Right atrium auricular region (tissue), 2 donors: ENCODE data around the gene GMDS. TPM values are rescaled to one million over a fixed set of nuclear protein-coding genes. Genes with fewer than 3 reads are reported as not detected.

Source experiments
- DNase-seq: peaks from one replicate; pipeline ENCODE4 v3.0.0-alpha.2; 2019; ENCODE audit warnings: low spot score
- H3K27ac ChIP-seq, 2 donors: fragments of 200-600 bp; sonication (generic); 1 replicate in 1 of 2; 2 replicates in 1 of 2; pipeline ENCODE4 v1.5.1; 2016 to 2019
- H3K27me3 ChIP-seq, 2 donors: fragments of 200-600 bp; sonication (generic); one replicate each; pipeline versions ENCODE4 v1.5.1 to v1.6.0; 2017 to 2019
- H3K36me3 ChIP-seq: fragments of 200-600 bp; sonication (generic); one replicate; pipeline ENCODE4 v1.5.1; 2016
- H3K4me1 ChIP-seq, 2 donors: fragments of 200-600 bp; sonication (generic); one replicate each; pipeline versions ENCODE4 v1.5.1 to v1.6.0; 2017 to 2019
- H3K4me3 ChIP-seq, 2 donors: fragments of 200-600 bp; sonication (generic); 1 replicate in 1 of 2; 2 replicates in 1 of 2; pipeline ENCODE4 v1.5.1; 2017 to 2019; ENCODE audit warnings: mild to moderate bottlenecking in 1 of 2, moderate library complexity in 1 of 2
- H3K9me3 ChIP-seq, 2 donors: fragments of 200-600 bp; sonication (generic); one replicate each; pipeline ENCODE4 v1.5.1; 2019
- total RNA-seq, 2 donors: library from RNA; depleted of rRNA; stranded (reverse); fragments of >200 nt; gene quantifications; one replicate each; pipeline ENCODE4 v1.1.0, GENCODE V29; 2016
- TF ChIP-seq, protein P1 (sequence below), 2 donors: fragments of 200-600 bp; sonication (generic); IDR thresholded peaks; one replicate each; pipeline ENCODE4 v1.5.1; 2019; ENCODE audit warnings: antibody characterized with exemption in 2 of 2

Gene GMDS
- total RNA-seq, 2 donors from 2014 or later: 11.1 to 11.8 TPM

DNA sequence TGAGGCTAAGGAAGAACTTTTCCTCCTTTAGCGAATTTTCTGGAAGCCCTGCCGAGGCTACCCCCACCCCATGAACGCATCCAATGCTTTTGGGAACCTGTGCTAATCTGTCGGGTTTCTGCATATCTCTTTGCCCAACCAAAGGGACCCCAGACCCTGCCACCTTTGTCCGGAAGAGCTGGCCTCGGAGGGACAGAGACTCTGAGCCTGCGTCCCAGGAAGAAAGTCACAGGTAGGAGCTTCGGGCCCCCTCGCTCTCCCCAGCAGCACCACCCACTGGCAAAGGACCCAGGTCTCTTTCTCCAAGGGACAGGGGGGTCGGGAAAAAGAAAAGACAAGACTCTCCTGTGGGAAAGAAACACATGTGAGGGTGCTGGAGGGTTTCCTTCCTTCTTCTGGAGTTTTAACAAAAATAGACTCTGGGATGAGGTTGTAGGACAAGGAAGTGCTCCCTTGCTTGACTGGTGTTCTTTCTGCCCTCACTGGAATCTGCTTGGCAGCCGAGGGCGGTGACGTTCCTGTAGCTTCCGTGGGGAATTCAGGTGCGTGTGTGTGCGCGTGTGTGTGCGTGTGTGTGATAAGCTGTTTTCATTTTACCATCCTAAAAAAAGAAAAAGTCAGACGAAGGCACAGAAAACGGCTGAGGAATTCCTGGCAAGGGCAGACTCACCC lies 652.0 kb downstream of the GMDS start:
- H3K27me3 ChIP-seq: no peaks in the 10 kb centered on the region
- no peaks in the 10 kb centered on the region for H3K36me3 ChIP-seq
- H3K4me3 ChIP-seq: no peak overlapping the region
- H3K4me1 ChIP-seq: peaks cover 0 to 8% of the 10 kb centered on the region in 2 donors
- no peaks in the 10 kb centered on the region for H3K9me3 ChIP-seq
- DNase-seq: no peak
- no peak overlapping the region for H3K27ac ChIP-seq
- TF ChIP-seq, protein P1, sequence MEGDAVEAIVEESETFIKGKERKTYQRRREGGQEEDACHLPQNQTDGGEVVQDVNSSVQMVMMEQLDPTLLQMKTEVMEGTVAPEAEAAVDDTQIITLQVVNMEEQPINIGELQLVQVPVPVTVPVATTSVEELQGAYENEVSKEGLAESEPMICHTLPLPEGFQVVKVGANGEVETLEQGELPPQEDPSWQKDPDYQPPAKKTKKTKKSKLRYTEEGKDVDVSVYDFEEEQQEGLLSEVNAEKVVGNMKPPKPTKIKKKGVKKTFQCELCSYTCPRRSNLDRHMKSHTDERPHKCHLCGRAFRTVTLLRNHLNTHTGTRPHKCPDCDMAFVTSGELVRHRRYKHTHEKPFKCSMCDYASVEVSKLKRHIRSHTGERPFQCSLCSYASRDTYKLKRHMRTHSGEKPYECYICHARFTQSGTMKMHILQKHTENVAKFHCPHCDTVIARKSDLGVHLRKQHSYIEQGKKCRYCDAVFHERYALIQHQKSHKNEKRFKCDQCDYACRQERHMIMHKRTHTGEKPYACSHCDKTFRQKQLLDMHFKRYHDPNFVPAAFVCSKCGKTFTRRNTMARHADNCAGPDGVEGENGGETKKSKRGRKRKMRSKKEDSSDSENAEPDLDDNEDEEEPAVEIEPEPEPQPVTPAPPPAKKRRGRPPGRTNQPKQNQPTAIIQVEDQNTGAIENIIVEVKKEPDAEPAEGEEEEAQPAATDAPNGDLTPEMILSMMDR (IDR thresholded peaks at IDR 0.05): no peak

DNA sequence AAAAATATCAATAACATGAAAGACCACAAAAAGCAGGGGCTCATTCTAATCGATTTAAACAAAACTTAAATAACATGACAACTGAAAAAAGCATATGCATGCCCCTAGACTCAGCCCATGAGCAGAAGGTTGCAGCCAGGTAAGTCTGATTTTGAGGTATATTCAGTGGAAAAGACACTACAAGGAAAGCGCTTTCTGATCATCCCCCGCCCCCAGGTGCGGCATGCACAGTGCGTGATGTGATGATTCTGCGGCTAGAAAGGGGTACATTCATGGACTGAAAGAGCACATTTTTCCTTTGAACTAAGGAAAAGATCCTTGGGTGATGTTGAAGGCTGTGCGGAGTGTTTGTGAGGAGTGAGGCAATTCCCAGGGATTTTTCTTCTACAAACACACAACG lies 652.6 kb downstream of the GMDS start:
- Histone ChIP-seq H3K9me3 (no peaks in the 10 kb centered on the region), H3K27ac (no peak overlapping the region), H3K4me3 (no peak overlapping the region), H3K36me3 (no peaks in the 10 kb centered on the region), H3K27me3 (no peaks in the 10 kb centered on the region), H3K4me1 (peaks cover 0 to 8% of the 10 kb centered on the region in 2 donors)
- TF ChIP-seq, protein P1 (IDR thresholded peaks at IDR 0.05): no peak
- DNase-seq: no peak

DNA sequence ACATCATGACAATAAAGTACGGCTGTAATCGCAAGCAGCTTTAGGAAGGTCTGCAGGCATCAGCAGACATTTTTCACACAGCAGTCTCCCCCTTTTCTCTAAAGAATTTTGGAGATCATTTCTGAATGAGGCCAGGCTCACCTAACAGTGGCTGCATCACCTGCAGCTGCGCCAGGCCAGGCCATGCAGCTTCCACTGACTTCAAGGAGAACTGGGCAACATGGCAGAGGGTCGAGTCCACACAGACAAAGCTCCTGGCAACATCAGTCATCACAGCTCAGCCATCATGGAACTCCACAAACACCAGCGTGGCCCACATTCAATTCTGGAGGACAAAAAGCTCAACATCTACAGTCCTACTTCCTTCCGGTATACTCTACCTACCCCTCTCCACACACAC lies 653.5 kb downstream of the GMDS start:
- no peak overlapping the region for H3K27ac ChIP-seq
- no peaks in the 10 kb centered on the region for H3K27me3 ChIP-seq
- H3K9me3 ChIP-seq: no peaks in the 10 kb centered on the region
- H3K4me3 ChIP-seq: no peak overlapping the region
- TF ChIP-seq, protein P1 (IDR thresholded peaks at IDR 0.05): no peak
- no peak for DNase-seq
- H3K36me3 ChIP-seq: no peaks in the 10 kb centered on the region
- peaks cover 0 to 8% of the 10 kb centered on the region in 2 donors for H3K4me1 ChIP-seq

DNA sequence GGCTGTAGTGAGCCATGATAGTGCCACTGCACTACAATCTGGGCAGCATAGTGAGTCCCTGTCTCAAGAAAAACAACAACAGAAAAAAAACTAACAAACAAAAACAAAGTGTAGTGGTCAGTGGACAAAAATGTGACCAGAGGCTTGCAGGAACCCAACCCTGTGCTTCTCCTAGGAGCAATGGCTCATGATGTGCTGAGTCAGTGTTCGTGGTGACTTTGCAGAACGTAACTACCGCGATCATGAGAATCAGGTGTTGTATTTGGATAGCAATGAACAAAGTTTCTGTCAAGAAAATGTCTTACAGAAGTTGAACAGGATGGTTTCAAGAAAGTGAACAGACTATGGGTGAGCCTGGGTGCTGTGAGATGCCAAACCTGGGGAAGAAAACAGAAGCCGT lies 654.2 kb downstream of the GMDS start:
- Histone ChIP-seq H3K4me3 (no peak overlapping the region), H3K4me1 (peaks cover 0 to 5% of the 10 kb centered on the region in 2 donors), H3K27ac (no peak overlapping the region), H3K9me3 (no peaks in the 10 kb centered on the region), H3K27me3 (no peaks in the 10 kb centered on the region), H3K36me3 (no peaks in the 10 kb centered on the region)
- TF ChIP-seq, protein P1 (IDR thresholded peaks at IDR 0.05): no peak
- no peak for DNase-seq

DNA sequence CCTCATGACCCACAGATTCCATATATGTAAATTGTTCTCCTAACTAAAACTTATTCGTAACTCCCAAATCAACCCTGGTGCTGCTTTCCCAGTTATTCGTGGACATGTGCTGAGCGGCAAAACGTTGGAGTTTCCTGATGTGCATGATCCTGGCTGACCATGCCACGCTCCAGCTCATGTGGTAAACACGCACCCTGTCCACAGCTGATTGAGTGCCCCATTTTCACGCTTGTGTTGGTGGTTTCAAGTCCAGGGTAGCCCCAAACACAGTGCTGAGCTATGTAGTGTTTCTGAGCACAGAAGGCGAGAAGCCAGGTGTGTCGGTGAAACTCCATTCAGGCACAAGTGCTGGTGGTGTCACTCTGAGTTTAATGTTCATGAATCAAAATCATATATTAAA lies 654.8 kb downstream of the GMDS start:
- no peaks in the 10 kb centered on the region for H3K9me3 ChIP-seq
- TF ChIP-seq, protein P1 (IDR thresholded peaks at IDR 0.05): no peak
- no peaks in the 10 kb centered on the region for H3K36me3 ChIP-seq
- no peak overlapping the region for H3K4me3 ChIP-seq
- H3K27ac ChIP-seq: no peak overlapping the region
- H3K4me1 ChIP-seq: no peaks in the 10 kb centered on the region
- no peaks in the 10 kb centered on the region for H3K27me3 ChIP-seq
- DNase-seq: no peak

DNA sequence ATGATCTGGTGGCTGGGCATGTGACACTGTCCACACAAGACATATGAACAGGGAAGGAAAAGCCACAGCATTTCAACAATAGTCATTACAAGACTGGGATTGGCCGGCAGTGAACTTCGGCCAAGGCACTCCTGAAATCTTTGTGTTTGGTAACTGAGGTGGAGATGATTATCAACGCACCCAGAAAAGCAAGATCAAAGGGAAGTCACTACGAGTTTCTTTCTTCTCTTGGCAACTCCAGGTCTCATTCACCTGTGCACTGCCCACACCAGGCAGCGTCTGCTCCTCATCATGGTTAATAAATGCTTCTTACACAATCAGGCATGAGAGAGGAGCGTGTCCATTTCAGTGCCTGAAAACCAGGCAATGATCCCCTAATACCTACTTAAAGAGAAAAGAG lies 656.2 kb downstream of the GMDS start:
- no peaks in the 10 kb centered on the region for H3K36me3 ChIP-seq
- DNase-seq: no peak
- TF ChIP-seq, protein P1 (IDR thresholded peaks at IDR 0.05): no peak
- H3K4me1 ChIP-seq: no peaks in the 10 kb centered on the region
- no peaks in the 10 kb centered on the region for H3K9me3 ChIP-seq
- H3K4me3 ChIP-seq: no peak overlapping the region
- no peaks in the 10 kb centered on the region for H3K27me3 ChIP-seq
- H3K27ac ChIP-seq: no peak overlapping the region
